ENCODE measurements around the gene ADAMTS9.

ADAMTS9 gene

GRCh38 chr3:64687781-64688604 is at the start of gene ADAMTS9:
TSS of gene ADAMTS9 (minus strand) at chr3:64688000. CDS start at chr3:64687657, 343 bp downstream.
- DNase-seq = no peak

GRCh38 chr3:64732576-64732975 is 44.8 kb upstream of the ADAMTS9 start:
- no peak for DNase-seq

- DNase-seq = no peak
Measured at GRCh38 chr3:64730681-64731080, 42.9 kb upstream of the ADAMTS9 start.

GRCh38 chr3:64728994-64729393 is 41.2 kb upstream of the ADAMTS9 start:
- no peak for DNase-seq

- DNase-seq = no peak
Measured at GRCh38 chr3:64728428-64728827, 40.6 kb upstream of the ADAMTS9 start.

- DNase-seq = no peak
Measured at GRCh38 chr3:64726414-64727090, 38.8 kb upstream of the ADAMTS9 start.

GRCh38 chr3:64718976-64719375 is 31.2 kb upstream of the ADAMTS9 start:
- no peak for DNase-seq

- no peak for DNase-seq
Measured at GRCh38 chr3:64717872-64718613, 30.2 kb upstream of the ADAMTS9 start.

- no peak for DNase-seq
Measured at GRCh38 chr3:64717411-64717810, 29.6 kb upstream of the ADAMTS9 start.

- no peak for DNase-seq
Measured at GRCh38 chr3:64716110-64716710, 28.4 kb upstream of the ADAMTS9 start.

GRCh38 chr3:64715211-64715982 is 27.6 kb upstream of the ADAMTS9 start:
- no peak for DNase-seq

GRCh38 chr3:64708456-64708855 is 20.7 kb upstream of the ADAMTS9 start:
- DNase-seq = no peak

GRCh38 chr3:64705946-64706345 is 18.1 kb upstream of the ADAMTS9 start:
- no peak for DNase-seq

GRCh38 chr3:64696896-64697295 is 9.1 kb upstream of the ADAMTS9 start:
- DNase-seq = no peak

GRCh38 chr3:64694114-64694513 is 6.3 kb upstream of the ADAMTS9 start:
- no peak for DNase-seq

- no peak for DNase-seq
Measured at GRCh38 chr3:64693031-64693430, 5.2 kb upstream of the ADAMTS9 start.

- DNase-seq = no peak
Measured at GRCh38 chr3:64691051-64691450, 3.3 kb upstream of the ADAMTS9 start.

GRCh38 chr3:64687086-64687780 is 567 bp downstream of the ADAMTS9 start:
- DNase-seq = no peak

- no peak for DNase-seq
Measured at GRCh38 chr3:64686446-64686908, 1.3 kb downstream of the ADAMTS9 start.

GRCh38 chr3:64685800-64686445 is 1.9 kb downstream of the ADAMTS9 start:
- DNase-seq = no peak

GRCh38 chr3:64685331-64685799 is 2.4 kb downstream of the ADAMTS9 start:
- DNase-seq = no peak
